M059J (cell line): ENCODE data around the gene LRR1. TPM values are rescaled to one million over a fixed set of nuclear protein-coding genes. Genes with fewer than 3 reads are reported as not detected.

Experiments
- DNase-seq: peaks from one replicate; pipeline ENCODE4 v3.0.0-alpha.2; 2012; ENCODE audit warnings: low read depth
- total RNA-seq: library from RNA; depleted of rRNA; stranded (reverse); fragments of >200 nt; shearing (Covaris generic); gene quantifications from 2 replicates; pipeline ENCODE4 v1.2.3, GENCODE V29; 2014; rRNA removed

LRR1 gene
- total RNA-seq, 1 experiment from 2014 or later = 48.6 TPM

DNA sequence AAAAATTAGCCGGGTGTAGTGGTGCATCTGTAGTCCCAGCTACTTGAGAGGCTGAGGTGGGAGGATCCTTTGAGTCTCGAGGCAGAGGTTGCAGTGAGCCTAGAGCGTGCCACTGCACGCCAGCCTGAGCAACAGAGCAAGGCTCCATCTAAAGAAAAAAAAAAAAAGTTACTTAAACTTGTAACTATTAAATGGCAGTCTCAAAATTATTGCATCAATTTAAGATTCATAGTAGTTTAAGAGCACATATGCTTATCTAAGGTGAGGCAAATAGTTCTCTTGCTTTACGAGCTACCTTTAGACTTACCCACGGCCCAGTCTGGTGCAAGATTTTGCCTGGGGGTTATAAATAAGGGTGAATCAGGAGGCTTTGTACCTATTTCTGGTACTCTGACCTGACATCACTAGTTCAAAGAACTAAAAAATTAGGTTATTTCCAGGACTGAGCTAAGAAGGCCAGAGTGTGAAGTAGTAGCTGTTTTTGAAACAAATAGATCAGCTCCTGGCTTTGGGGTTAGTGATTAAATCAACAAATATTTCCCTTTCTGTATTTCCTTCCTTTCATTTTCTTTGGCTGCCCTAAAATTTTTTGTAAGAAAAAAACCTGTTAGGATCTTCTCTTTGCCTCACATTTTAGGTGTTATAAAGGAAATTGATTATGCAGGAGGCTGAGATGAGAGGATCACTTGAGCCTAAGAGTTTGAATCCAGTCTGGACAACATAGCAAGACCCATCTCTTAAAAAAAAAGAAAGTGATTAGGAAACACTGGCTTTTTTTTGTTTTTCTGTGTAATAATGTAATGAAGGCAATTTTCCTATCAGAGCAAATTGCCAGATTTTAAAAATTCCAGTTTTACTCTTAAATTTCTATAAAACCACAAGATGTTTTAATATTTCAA lies 25.4 kb downstream of the LRR1 start:
- DNase-seq = peak; percentile 59

- peak; percentile 91 for DNase-seq
Measured at GRCh38 chr14:49633640-49634546, 35.2 kb downstream of the LRR1 start.

DNA sequence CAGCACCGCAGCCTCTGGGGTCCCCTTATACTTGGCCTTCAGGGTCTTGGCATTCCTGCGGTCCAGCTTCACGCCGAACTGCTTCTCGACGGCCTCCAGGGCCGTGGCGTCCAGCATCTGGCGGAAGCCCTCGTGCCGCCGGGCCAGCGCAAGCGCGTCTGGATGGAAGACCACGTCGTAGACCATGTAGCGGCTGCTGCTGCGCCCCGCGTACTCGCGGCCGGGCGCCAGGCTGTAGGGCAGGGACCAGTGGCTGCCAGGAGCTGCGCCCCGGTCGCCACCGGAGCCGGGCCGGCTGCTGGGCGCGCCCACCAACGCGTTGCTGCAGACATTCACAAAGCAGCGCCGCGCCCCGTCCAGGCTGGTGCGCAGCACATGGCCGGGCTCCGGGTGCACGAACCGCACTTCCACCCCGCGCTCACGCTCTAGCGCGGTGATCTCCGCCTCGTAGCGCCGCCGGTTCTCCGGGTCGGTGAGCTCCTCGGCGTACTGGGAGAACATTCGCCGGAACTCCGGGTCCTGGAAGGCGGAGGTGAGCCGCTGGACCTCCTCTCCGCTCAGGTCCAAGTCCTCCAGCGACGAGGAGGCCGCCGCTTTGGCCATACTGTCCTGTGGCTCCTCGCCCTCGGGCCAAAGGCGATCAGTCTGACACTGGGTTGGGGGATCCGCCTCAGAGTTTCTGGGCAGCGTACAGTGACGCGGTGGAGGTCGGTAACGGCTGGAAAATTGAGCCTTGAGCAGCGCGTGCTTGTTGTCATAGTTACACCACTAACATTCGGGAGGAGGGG lies 36.0 kb downstream of the LRR1 start, which contains the start of gene DNAAF2:
DNAAF2 (minus strand) TSS at position 698 of the 788 bp plus-strand sequence; CDS start at position 603, 95 bp downstream.
- peak; percentile 78 for DNase-seq

DNA sequence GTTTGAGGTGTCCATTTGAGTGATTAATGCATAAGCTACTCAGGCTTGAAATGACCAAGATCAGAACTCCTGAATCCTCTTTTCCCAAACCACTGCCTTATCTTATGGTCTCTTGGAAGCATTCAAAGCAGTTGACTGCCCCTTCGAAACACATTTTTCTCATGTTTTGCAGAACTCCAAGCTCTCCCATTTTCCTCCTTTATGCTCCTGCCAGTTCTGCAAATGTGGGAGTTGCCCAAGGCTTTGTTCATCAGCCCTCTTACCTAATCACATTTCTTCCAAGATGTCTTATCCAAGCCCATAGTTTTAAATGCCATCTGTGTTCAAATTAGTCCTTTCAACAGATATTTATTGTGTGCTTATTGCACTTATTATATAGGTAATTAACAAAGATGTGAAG lies 38.1 kb downstream of the LRR1 start:
- DNase-seq = no peak

- DNase-seq = no peak
Measured at GRCh38 chr14:49637534-49638078, 38.9 kb downstream of the LRR1 start.

- no peak for DNase-seq
Measured at GRCh38 chr14:49640540-49641417, 42.0 kb downstream of the LRR1 start.

DNA sequence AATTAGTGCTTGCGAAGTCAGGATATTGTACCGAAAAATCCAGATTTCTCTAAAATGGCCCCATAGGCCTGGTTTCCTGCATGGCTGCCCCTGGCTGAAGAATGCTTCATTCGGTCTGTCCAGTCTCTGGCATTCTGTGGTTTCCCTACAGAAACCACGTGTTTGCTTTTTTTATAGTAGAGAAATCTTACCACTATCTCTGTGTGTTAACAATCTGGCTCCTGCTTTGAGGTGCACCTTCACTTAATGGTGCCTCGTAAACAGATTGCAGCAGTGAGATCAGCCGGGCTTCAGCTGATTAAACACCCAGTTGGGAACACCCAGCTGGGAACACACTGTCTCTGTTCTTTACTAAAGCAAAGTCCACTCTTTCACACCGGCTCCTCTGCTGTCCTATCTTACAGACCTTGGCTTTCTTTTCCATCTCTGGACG lies 43.0 kb downstream of the LRR1 start:
- DNase-seq = peak; percentile 72

DNA sequence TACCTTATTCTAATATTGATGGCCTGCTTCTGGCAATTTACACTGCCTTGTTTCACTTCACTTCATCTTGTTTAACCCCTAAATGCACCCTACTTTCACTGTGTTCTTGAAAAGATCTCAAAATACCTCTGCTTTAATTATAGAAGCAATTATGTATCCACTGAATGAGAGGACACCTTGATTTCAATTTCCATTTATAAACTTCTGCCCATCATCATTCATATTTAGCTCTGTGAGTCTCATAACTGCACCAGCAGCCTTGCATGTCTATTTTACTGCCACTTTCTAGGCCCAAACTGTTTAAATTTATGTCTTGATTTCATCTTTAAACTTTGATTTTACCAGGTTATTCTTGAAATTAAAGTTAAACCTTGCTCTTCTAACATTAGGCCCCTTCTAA lies 43.4 kb downstream of the LRR1 start:
- no peak for DNase-seq

DNA sequence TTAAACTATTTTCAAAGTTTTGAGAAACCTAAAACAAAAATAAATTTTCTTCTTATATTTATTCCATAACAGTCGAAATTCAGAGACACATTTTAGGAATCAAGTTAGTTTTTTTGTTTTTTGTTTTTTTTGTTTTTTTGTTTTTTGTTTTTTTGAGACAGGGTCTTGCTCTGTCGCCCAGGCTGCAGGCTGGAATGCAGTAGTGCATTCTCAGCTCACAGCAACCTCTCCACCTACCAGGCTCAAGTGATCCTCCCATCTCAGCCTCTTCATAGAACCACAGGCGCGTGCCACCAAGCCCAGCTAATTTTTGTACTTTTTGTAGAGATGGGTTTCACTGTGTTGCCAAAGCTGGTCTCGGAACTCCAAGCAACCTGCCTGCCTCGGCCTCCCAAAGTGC lies 54.8 kb downstream of the LRR1 start:
- no peak for DNase-seq

DNA sequence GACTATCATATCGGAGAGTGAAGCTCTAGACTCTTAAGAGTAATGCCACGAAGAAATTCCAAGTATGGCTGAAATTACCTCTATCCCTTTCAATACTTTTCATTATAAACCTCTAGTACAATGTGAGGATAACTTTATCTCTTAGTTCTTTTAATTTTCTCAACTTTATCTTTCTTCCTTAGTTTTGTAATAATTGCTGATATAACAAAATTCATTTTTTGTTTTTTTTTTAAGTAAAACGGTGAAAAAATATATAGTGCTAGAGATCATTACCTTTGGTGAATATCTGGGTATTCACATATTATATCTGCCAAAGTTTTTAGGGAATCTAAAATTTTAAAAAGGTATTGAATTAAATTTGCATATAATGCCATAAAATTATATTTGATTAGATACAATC lies 55.8 kb downstream of the LRR1 start:
- no peak for DNase-seq

DNA sequence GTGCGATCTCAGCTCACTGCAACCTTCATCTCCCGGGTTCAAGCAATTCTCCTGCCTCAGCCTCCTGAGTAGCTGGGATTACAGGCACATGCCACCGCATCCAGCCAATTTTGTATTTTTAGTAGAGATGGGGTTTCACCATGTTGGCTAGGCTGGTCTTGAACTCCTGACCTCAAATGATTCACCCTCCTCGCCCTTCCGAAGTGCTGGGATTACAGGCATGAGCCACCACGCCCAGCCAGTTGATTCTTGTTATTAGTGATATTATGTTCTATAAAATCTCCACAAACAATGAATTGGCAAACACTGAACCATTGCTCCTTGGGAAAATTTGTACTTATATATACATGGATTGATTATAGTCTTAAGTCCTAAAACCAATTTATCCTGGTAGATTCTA lies 58.8 kb downstream of the LRR1 start:
- peak; percentile 28 for DNase-seq

DNA sequence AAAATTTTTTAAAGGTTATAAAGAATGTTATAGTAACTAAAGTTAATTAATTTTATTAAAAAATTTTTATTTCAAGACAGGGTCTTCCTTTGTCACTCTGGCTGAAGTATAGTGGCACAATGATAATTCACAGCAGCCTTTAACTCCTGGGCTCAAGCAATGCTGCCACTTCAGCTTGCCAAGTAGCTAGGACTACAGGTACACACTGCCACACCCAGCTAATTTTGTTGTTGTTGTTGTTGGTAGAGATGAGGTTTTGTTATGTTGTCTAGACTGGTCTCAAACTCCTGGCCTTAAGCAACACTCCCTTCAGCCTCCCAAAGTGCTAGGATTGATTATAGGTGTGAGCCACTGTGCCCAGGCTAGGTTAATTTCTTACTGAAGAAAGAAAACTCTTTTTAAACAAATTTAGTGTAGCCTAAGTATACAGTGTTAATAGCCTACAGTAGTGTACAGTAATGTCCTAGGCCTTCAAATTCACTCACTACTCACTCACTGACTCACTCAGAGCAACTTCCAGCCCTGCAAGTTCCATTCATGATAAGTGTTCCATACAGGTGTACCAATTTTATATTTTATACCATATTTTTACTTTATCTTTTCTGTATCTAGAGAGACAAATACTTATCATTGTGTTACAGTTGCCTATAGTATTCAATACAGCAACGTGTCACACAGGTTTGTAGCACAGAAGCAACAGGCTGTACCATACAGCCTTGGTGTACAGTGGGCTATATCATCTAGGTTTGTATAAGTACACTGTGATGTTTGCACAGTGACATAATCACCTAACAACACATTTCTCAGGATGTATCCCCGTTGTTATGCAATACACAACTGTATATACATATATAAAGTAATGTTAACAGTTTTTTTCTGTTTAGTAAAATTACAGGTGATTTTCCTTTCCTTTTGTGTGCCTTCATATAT lies 61.1 kb downstream of the LRR1 start:
- DNase-seq = no peak

Other genes with a start within 250 kb of the LRR1 start
- gene RPS29, start 12.6 kb upstream of the LRR1 start, total RNA-seq = 3,253 and 9,545 TPM in 2 replicates
- 318 and 363 TPM in 2 replicates for gene RPL36AL, start 21.7 kb downstream of the LRR1 start, total RNA-seq
- gene MGAT2, start 21.9 kb downstream of the LRR1 start, total RNA-seq = 71.6 and 93.3 TPM in 2 replicates
- gene DNAAF2, start 36.3 kb downstream of the LRR1 start, total RNA-seq = 10.4 and 10.9 TPM in 2 replicates
- gene POLE2, start 89.3 kb downstream of the LRR1 start, total RNA-seq = 17.4 and 27.8 TPM in 2 replicates
- 0.20 and 0.62 TPM in 2 replicates for gene KLHDC1, start 94.2 kb downstream of the LRR1 start, total RNA-seq
- 40.8 and 65.5 TPM in 2 replicates for gene KLHDC2, start 169.2 kb downstream of the LRR1 start, total RNA-seq